H1 (cell line): Measurements from ENCODE around the gene TFE3. TPM values are rescaled to one million over a fixed set of nuclear protein-coding genes. Genes with fewer than 3 reads are reported as not detected.

Experiments
- CBX5 ChIP-seq: fragments of 300-800, 300-1000 bp; sonication (generic); IDR thresholded peaks from 2 replicates; pipeline ENCODE4 v1.7.1; 2016; ENCODE audit warnings: antibody characterized with exemption, low read length, low read depth
- CHD7 ChIP-seq: fragments of 300-600 bp; sonication (generic); IDR thresholded peaks from 2 replicates; pipeline ENCODE4 v1.7.1; 2012; ENCODE audit warnings: low read length, moderate library complexity, mild to moderate bottlenecking, inconsistent platforms; ENCODE audit not compliant: insufficient replicate concordance
- GABPA ChIP-seq: IDR thresholded peaks from 2 replicates; pipeline ENCODE4 v1.6.1; 2011; ENCODE audit warnings: mild to moderate bottlenecking, low read length, moderate library complexity, borderline replicate concordance; ENCODE audit not compliant: insufficient read depth
- polyA plus RNA-seq, 7 experiments: library from polyadenylated mRNA; depleted of rRNA in 3 of 7; stranded (reverse) in 5 of 7; unstranded in 2 of 7; fragments of >200 nt in 5 of 7; fragments of 200-250 nt in 2 of 7; gene quantifications; 1 replicate in 5 of 7; 2 replicates in 1 of 7; 4 replicates in 1 of 7; pipeline versions ENCODE4 v1.2.1 to v1.2.3, GENCODE V29; 2011 to 2013; ENCODE audit warnings: missing spikeins in 2 of 7, mixed read lengths in 2 of 7
- total RNA-seq: library from RNA; stranded (reverse); fragmentation: NEBNext Ultra II Directional; extraction: Animal tissue kit (Norgen Biotek cat#: 25700); gene quantifications from 2 replicates; pipeline ENCODE4 v1.2.1, GENCODE V29; 2021

Gene TFE3
- total and polyA plus RNA-seq, 2 of the 8 experiments (the other 6 are each of a cell fraction or from before 2014, with no cell fraction given): 33.7 to 52.9 TPM

- TF ChIP-seq CHD7 (no peak), GABPA (no peak), CBX5 (no peak)
These were observed 5.2 kb downstream of the TFE3 start (continued) for GRCh38 chrX:49037883-49038475.
